GM19023 (cell line): ENCODE data around the gene CEP131.
"Not testable (repeated sequence)": the region's sequence is repeated elsewhere in the genome, so short reads cannot be mapped to it uniquely, and the experiment has no call there.

Experiments used
- ATAC-seq: cut with Tn5 transposase; IDR thresholded peaks from one replicate; pipeline ENCODE4 v1.9.1; 2021; ENCODE audit warnings: mild to moderate bottlenecking, moderate library complexity; ENCODE audit not compliant: unreplicated experiment

Gene CEP131

GRCh38 chr17:81156866-81157805 is 65.6 kb downstream of the CEP131 start:
- ATAC-seq = no peak

DNA sequence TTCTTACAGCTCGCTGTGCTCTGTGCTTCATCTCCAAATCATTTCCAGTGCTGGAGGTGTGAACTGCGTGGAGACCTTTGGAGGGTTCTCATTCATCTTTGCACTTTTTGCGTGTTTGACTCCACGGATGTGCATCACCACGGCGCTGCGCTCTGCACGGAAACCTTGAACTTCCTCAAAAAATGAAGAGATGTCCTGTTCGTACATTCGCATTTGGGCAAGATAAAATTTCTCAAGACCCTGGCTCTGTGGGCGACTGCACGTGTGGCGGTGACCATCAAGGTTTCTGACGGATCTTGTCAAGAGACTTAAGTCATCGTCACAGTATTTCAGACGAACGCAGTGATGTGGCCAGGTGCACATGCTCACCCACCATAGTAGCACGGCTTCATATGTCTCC is 67.8 kb downstream of the CEP131 start:
- no peak for ATAC-seq

GRCh38 chr17:81154016-81154415 is 68.7 kb downstream of the CEP131 start:
- not testable (repeated sequence) for ATAC-seq

GRCh38 chr17:81153340-81153803 is 69.4 kb downstream of the CEP131 start:
- no peak for ATAC-seq

DNA sequence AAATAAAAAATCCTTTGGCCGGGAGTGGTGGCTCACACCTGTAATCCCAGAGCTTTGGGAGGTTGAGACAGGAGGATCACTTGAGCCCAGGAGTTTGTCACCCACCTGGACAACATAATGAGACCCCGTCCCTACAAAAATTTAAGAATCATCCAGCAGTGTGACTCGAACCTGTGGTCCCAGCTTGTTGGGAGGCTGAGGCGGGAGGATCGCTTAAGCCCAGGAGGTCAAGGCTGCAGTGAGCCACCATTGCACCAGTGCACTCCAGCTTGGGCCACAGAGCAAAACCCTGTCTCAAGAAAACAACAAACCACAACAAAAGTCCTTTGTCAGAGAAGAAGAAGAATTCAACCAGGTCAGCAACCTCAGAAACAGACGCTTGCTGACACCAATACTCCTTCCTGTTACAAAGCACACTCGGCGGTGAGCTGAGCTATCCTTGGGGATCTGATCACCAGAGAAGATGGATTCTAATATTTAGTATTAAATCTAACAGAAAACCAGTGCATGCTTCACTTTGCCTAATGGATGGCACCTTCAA is 70.4 kb downstream of the CEP131 start:
- no peak for ATAC-seq

- ATAC-seq = no peak
Measured at GRCh38 chr17:81151278-81151677, 71.5 kb downstream of the CEP131 start.

GRCh38 chr17:81150377-81151077 is 72.2 kb downstream of the CEP131 start:
- ATAC-seq = no peak

DNA sequence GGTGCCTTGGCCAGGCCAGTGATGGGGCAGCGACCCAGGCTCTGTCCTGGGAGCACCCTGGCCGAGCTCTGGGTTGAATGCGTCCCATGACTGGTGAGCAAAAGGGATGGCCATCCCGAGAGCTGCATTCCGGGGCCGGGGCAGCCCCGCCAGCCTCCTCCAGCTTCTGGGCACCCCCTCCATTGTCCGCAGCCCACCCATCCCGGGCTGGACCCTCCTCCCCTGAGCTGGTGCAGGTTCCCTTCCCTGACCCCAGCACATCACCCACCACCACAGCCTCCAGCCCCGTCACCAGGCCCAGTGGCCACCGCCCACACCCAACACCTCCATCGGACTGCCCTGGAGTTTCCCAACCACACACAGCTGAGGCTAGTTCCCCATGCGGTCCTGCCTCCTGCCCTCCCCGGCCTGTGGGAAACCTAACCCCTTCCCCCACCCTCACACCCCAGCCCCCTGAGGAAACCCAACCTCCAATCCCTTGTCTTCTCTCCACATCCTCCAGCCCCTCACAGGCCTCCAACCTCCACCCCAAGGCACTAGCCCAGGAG is 73.7 kb downstream of the CEP131 start:
- no peak for ATAC-seq

DNA sequence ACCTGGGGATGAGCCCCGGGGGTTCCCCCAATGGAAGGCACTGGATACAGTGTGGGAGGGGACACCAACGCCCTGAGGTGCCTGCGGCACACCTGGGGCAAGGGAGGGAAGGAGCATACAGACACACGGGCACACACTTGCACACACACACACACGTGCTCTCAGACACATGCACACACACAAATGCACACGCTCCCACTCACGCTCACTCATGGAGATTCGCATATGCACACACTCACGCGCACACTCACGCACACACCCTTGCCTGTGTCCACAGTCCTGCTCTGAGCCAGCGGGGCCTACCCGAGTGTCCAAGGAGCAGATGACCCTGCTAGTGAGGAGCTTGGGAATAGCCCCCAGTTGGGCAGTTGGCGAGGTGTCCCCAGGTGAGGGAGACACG is 74.2 kb downstream of the CEP131 start:
- no peak for ATAC-seq

DNA sequence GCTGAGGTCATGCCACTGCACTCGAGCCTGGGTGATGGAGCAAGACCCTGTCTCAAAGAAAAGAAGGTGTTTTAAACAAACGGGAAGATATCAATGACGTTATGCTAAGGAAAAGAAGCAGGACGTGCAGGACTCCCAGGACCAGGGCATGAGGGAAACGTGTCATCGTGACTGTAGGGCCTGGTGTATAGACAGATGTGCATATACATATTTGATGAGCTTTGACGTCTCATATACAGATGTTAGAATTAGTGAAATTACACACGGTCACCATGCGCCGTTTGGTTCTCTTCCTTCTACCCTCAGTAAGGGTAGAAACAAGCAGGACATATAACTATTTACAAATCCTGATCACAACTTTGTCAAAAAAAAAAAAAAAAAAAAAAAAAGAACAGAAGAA is 75.1 kb downstream of the CEP131 start:
- ATAC-seq = no peak

DNA sequence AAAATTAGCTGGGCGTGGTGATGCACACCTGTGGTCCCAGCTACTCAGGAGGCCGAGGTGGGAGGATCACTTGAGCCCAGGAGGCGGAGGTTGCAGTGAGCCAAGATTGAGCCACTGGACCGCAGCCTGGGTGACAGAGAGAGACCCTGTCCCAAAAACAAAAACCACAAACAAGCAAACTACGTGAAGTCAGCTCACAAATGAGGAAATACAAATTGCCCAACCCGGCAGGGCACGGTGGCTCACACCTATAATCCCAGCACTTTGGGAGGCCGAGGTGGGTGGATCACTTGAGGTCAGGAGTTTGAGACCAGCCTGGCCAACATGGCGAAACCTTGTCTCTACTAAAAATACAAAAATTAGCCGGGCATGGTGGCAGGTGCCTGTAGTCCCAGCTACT is 76.6 kb downstream of the CEP131 start:
- ATAC-seq = not testable (repeated sequence)

- no peak for ATAC-seq
Measured at GRCh38 chr17:81144423-81144781, 78.4 kb downstream of the CEP131 start.

DNA sequence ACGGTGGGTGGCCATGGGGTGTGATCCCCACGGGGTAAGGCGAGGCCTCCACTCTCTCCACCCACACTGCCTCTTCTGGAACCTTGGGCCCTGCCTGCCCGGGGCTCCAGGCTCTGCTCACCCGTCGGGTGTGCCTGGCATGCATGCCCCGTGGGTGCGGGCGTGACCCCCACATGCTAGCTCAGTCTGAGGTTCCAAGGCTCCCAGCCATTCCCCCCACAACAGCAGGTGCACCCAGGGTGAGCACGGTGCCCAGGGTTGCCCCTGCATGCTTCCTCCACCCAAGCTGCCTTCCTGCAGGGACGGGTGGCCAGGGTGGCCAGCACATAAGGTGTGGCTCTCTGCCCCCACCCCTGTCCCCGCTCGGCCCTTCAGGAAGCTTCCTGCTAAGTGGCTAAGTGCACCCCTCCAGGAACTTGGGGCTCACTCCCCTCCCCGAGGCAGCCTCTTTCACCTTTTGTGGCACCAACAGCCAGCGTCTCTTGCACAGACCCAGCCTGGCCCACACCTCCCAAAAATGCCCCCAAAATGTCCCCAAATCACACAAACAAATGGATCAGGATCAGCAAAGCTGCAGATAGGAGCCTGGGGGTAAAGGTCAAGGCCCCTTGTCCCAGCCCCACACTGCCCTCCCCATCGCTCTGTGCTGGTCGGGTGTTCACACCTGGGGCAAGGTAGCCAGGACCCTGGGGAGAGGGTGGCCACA is 78.9 kb downstream of the CEP131 start:
- ATAC-seq = no peak

- no peak for ATAC-seq
Measured at GRCh38 chr17:81143200-81143527, 79.6 kb downstream of the CEP131 start.

- ATAC-seq = no peak
Measured at GRCh38 chr17:81142301-81143199, 80.2 kb downstream of the CEP131 start.

- ATAC-seq = no peak
Measured at GRCh38 chr17:81140695-81141094, 82.1 kb downstream of the CEP131 start.

GRCh38 chr17:81140018-81140417 is 82.7 kb downstream of the CEP131 start:
- ATAC-seq = no peak
